HG03045 (cell line): ENCODE results near the gene COL26A1.
"Not testable (repeated sequence)": the region's sequence is repeated elsewhere in the genome, so short reads cannot be mapped to it uniquely, and the experiment has no call there.

Experiments
- ATAC-seq: cut with Tn5 transposase; IDR thresholded peaks from one replicate; pipeline ENCODE4 v1.9.1; 2021; ENCODE audit warnings: mild to moderate bottlenecking, moderate library complexity; ENCODE audit not compliant: unreplicated experiment

The COL26A1 gene

DNA sequence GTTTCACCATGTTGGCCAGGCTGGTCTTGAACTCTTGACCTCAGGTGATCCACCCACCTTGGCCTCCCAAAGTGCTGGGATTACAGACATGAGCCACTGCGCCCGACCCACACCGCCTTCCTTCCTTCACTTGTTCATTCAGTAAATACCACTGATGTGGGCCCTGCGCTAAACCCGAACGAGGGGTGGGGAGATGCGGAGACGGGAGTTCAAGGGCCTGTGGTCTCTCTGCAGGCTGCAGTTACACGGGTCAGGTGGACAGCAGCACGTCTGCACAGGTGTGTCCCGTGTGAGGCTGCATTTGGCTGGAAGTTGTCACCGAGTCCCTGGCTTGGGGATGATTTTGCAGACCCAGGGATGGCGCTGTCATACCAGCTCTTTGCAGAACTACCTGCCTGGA, 38.1 kb downstream of the COL26A1 start:
- no peak for ATAC-seq

- ATAC-seq = no peak
Observed at GRCh38 chr7:101401390-101402080, 38.9 kb downstream of the COL26A1 start.

GRCh38 chr7:101402081-101402779, 39.6 kb downstream of the COL26A1 start:
- no peak for ATAC-seq

- no peak for ATAC-seq
Observed at GRCh38 chr7:101402835-101403234, 40.2 kb downstream of the COL26A1 start.

GRCh38 chr7:101405474-101406067, 42.9 kb downstream of the COL26A1 start:
- ATAC-seq = no peak

DNA sequence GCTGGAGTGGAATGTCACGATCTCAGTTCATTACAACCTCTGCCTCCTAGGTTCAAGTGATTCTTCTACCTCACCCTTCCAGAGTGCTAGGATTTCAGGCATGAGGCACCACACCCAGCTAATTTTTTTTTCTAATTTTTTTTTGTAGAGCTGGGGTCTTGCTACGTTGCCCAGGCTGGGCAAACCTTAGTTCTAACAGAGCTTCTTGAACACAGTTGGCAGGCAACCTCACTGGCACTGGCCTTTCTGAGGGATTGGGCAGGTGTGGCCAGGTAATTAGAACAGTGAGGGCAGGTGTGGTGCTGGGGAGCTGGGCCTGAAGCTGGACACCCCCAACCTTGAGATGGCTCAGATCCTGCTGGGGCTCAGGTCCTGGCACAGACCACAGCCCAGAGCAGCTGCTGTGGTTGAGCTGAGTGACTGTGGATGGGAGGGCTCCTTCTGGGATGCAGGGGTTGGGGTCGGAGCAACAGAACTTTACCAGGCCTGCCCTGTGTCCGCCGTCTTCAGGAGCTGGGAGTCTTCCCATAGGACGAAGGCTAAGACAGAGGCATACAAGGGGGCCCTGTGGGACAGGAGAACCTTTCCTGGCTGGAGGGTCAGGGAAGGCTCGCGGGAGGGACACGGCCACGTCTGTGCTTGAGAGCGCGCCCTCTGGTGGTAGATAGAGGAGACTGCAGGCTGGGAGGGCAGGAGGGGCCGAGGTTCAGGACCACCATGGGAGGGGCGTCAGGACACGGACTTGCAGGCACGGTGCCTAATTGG, 48.2 kb downstream of the COL26A1 start:
- no peak for ATAC-seq

DNA sequence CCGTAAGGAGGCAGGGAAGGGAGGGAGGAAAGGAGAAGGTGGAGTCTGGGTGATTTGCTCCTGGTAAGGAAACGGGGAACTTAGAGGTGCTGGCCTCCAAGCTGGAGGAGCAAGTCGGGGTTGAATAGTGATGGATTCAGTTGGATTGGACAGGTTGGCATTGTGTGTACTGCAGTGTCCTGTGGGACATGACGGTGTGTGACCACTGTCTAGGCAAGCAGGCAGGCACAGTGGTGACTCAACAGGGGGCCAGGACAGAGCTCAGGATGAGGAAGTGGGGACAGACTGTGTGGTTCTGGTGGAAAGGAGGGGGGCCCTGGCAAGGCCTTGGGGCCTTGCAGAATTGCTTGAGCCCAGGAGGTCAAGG, 48.8 kb downstream of the COL26A1 start:
- ATAC-seq = no peak

DNA sequence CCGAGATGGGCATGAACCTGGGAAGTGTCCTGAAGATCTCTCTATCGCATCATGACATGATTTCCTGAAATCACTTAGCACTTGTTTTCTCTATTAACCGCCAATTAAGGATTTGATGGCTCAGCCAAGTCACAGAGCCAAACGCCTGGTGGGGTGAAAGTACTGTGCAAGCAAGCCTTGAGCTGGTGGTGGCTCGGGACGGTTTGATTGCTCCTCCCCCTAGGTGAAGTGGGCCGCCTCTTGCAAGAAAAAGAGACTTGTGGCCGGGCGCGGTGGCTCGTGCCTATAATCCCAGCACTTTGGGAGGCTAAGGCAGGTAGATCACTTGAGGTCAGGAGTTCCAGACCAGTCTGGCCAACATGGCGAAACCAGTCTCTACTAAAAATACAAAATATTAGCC, 50.3 kb downstream of the COL26A1 start:
- no peak for ATAC-seq

GRCh38 chr7:101418694-101419093, 56.0 kb downstream of the COL26A1 start:
- ATAC-seq = no peak

GRCh38 chr7:101419831-101420230, 57.2 kb downstream of the COL26A1 start:
- no peak for ATAC-seq

DNA sequence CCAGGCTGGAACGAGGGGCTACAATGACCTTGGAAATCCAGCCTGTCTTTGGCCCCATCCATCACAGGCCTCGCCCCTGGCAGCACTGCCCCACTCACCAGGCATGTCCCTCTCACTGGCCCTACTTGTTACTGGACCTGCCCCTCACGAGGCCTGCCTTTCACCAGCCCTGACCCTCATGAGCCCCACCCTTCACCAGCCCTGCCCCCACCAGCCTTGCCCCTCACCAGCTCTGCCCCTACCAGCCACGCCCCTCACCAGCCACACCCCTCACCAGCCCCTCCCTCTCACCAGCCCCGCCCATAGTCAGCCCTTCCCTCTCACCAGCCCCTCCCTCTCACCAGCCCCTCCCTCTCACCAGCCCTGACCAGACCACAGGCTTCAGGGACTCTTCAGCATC, 57.8 kb downstream of the COL26A1 start:
- ATAC-seq = no peak

DNA sequence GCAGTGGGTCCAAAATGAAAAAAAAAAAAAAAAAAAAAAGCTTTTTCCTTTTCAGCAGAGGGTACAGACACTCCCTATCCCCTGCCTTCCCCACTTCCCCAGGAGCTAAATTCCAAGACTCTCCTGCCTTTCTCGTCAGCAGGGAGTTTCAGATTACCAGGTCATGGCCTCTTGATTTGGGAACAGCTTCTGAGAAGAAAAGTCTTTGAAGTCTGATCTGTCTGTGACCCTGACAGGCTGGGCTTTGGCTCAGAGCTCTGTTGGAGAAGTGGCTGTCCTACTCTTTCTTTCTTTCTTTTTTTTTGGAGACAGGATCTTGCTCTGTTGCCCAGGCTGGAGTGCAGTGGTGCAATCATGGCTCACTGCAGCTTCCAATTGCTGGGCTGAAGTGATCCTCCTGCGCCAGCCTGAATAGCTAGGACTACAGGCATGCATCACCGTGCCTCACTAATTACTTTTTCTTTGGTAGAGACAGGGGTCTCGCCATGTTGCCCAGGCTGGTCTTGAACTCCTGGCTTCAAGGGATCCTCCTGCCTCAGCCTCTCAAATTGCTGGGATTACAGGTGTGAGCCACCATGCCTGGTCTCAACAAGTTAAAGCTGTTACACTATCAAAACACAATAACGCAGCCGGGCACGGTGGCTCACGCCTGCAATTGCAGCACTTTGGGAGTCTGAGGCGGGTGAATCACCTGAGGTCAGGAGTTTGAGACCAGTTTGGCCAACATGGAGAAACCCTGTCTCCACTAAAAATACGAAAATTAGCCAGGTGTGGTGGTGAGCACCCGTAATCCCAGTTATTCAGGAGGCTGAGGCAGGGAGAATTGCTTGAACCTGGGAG, 59.9 kb downstream of the COL26A1 start:
- ATAC-seq = no peak

- ATAC-seq = no peak
Observed at GRCh38 chr7:101426303-101427011, 63.8 kb downstream of the COL26A1 start.

- ATAC-seq = no peak
Observed at GRCh38 chr7:101428093-101428866, 65.6 kb downstream of the COL26A1 start.

DNA sequence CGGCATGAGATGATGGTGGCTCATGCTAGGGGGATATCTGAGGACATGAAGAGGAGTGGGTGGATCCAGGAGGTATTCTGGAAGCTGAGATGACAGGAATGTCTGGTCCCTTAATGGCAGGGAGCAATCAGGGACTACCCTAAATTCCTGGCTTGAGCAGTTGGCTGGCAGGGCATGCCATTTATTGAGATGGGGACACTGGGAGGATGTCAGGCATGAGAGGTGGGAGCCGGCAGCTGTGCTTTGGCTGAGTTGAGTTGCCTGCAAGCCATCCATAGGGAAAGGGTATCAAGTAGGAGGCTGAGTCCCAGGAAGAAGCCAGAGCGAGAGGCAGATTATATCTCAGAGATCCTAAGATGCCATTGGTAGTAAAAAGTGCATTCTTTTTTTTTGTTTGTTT, 69.6 kb downstream of the COL26A1 start:
- ATAC-seq = no peak

- ATAC-seq = no peak
Observed at GRCh38 chr7:101433688-101434087, 71.0 kb downstream of the COL26A1 start.

DNA sequence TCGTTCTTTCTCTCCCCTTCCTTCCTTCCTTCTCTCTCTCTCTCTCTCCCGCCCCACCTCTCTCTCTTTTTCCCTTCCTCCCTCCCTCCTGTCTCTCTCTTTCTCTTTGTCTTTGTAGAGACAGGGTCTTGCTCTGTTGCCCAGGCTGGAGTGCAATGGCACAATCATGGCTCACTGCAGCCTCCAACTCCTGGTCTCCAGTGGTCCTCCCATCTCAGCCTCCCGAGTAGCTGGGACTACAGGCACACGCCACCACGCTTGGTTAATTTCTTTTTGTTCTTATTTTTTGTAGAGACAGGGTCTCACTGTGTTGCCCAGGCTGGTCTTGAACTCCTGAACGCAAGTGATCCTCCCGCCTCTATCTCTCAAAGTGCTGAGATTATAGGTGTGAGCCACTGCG, 71.5 kb downstream of the COL26A1 start:
- ATAC-seq = not testable (repeated sequence)

- ATAC-seq = no peak
Observed at GRCh38 chr7:101435461-101436220, 73.0 kb downstream of the COL26A1 start.
